Trophoblast cell (in vitro differentiated cells and primary cell): Measurements from ENCODE around the gene B9D1.

Source experiments
- DNase-seq, 2 donors: peaks; one replicate each; pipeline ENCODE4 v3.0.0-alpha.2; 2016
- H2AFZ ChIP-seq: 2 replicates; pipeline ENCODE4 v1.6.1; 2013; ENCODE audit warnings: low read length, moderate library complexity, mild to moderate bottlenecking; ENCODE audit not compliant: insufficient read depth, poor library complexity
- H2AK5ac ChIP-seq: 2 replicates; pipeline ENCODE4 v1.6.1; 2013; ENCODE audit warnings: mild to moderate bottlenecking, low read length
- H2BK120ac ChIP-seq: 2 replicates; pipeline ENCODE4 v1.6.1; 2013; ENCODE audit warnings: low read length, mild to moderate bottlenecking, moderate library complexity; ENCODE audit not compliant: insufficient read depth, poor library complexity
- H2BK12ac ChIP-seq: 2 replicates; pipeline ENCODE4 v1.6.1; 2013; ENCODE audit warnings: mild to moderate bottlenecking, low read length, moderate library complexity
- H2BK5ac ChIP-seq: 2 replicates; pipeline ENCODE4 v1.6.1; 2013; ENCODE audit warnings: low read length, low read depth, moderate library complexity, mild to moderate bottlenecking; ENCODE audit not compliant: poor library complexity
- H3K14ac ChIP-seq: 2 replicates; pipeline ENCODE4 v1.6.1; 2013; ENCODE audit warnings: mild to moderate bottlenecking, low read length
- H3K18ac ChIP-seq: 2 replicates; pipeline ENCODE4 v1.6.1; 2013; ENCODE audit warnings: mild to moderate bottlenecking, low read length
- H3K23ac ChIP-seq: 2 replicates; pipeline ENCODE4 v1.6.1; 2013; ENCODE audit warnings: low read length
- H3K27ac ChIP-seq: 2 replicates; pipeline ENCODE4 v1.5.1; 2013; ENCODE audit warnings: low read depth, mild to moderate bottlenecking, inconsistent platforms, low read length, moderate library complexity
- H3K27me3 ChIP-seq: 2 replicates; pipeline ENCODE4 v1.6.1; 2013; ENCODE audit warnings: inconsistent platforms, mild to moderate bottlenecking, low read length, moderate library complexity; ENCODE audit not compliant: insufficient read depth
- H3K36me3 ChIP-seq, 2 experiments: 1 replicate in 1 of 2; 2 replicates in 1 of 2; pipeline ENCODE4 v1.6.1; 2013; ENCODE audit warnings: low read length in 2 of 2, mild to moderate bottlenecking in 2 of 2, moderate library complexity in 1 of 2; ENCODE audit not compliant: insufficient read depth in 2 of 2, control insufficient read depth in 1 of 2
- H3K4ac ChIP-seq: 2 replicates; pipeline ENCODE4 v1.6.1; 2013; ENCODE audit warnings: low read depth, mild to moderate bottlenecking, low read length, moderate library complexity
- H3K4me1 ChIP-seq, 2 experiments: 1 replicate in 1 of 2; 2 replicates in 1 of 2; pipeline ENCODE4 v1.6.1; 2013; ENCODE audit warnings: low read length in 2 of 2, mild to moderate bottlenecking in 2 of 2, moderate library complexity in 1 of 2; ENCODE audit not compliant: insufficient read depth in 2 of 2, control insufficient read depth in 1 of 2
- H3K4me2 ChIP-seq: 2 replicates; pipeline ENCODE4 v1.6.1; 2013; ENCODE audit warnings: inconsistent platforms, mild to moderate bottlenecking, low read length, moderate library complexity
- H3K4me3 ChIP-seq: 2 replicates; pipeline ENCODE4 v1.5.1; 2013; ENCODE audit warnings: mild to moderate bottlenecking, low read depth, low read length, inconsistent platforms
- H3K79me1 ChIP-seq: one replicate; pipeline ENCODE4 v1.6.1; 2013; ENCODE audit warnings: low read length
- H3K79me2 ChIP-seq: 2 replicates; pipeline ENCODE4 v1.6.1; 2013; ENCODE audit warnings: low read length, mild to moderate bottlenecking; ENCODE audit not compliant: control insufficient read depth, insufficient read depth, poor library complexity
- H3K9ac ChIP-seq: 2 replicates; pipeline ENCODE4 v1.6.1; 2013; ENCODE audit warnings: mild to moderate bottlenecking, low read length
- H3K9me3 ChIP-seq: 2 replicates; pipeline ENCODE4 v1.6.1; 2013; ENCODE audit warnings: low read depth, mild to moderate bottlenecking, control low read depth, inconsistent platforms, low read length; ENCODE audit not compliant: insufficient read depth
- H4K12ac ChIP-seq: 2 replicates; pipeline ENCODE4 v1.6.1; 2013; ENCODE audit warnings: low read depth, mild to moderate bottlenecking, low read length, moderate library complexity
- H4K8ac ChIP-seq: 2 replicates; pipeline ENCODE4 v1.6.1; 2013; ENCODE audit warnings: low read depth, mild to moderate bottlenecking, low read length, moderate library complexity
- H4K91ac ChIP-seq: one replicate; pipeline ENCODE4 v1.6.1; 2013; ENCODE audit warnings: low read depth, mild to moderate bottlenecking, low read length, moderate library complexity
- WGBS: extraction: QIAGEN DNeasy Blood & Tissue Kit; methylation state at CpG from one replicate; pipeline ENCODE4 v1.1.7; 2013; ENCODE audit warnings: missing lambda C conversion rate; ENCODE audit not compliant: insufficient read length, insufficient coverage; ENCODE audit errors: extremely low coverage; 5-methylcytosine and 5-hydroxymethylcytosine counted together

Gene B9D1

DNA sequence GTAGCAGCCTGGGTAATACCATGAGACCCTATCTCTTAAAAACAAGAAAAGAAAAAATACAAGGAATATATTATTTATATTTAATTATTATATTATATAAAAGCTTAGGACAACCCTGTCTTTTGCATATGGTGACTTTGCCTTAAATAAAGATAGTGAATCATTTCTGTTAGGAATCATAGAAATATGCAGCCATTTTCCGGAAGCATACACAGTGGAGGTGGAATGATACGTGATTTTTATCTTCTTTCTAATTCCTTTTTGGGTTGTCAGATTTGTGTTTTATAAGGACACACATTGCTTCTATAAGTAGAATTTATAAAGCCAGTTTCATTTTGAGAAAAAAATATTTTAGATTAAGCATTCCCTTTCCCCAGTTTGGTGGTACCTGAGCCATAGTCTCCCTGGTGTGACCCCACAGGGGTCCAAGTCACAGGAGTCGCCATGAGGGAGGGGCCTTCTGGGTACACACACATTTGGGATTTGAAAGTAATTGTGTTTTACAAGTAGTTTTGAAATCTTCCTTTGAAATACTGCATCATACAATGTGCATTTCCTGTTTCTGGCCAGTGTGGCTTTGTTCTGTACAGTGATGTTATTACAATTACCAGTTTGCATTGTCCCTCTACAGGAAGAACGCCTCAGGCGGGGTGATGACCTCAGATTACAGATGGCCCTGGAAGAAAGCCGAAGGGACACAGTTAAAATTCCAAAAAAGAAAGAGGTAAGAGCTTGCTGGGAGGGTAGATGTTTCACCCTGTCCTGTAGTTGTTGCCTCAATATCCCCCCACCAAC, 50.9 kb downstream of the B9D1 start:
- WGBS = no CpG with 5 or more reads among the region's 6 CpGs
- no peak overlapping the region for H3K4ac ChIP-seq
- no peak overlapping the region for H2BK5ac ChIP-seq
- H3K23ac ChIP-seq = no peak overlapping the region
- peaks cover 2% of the 10 kb centered on the region for H3K79me1 ChIP-seq
- H4K91ac ChIP-seq = no peak overlapping the region
- H3K14ac ChIP-seq = no peak overlapping the region
- no peak overlapping the region for H2BK12ac ChIP-seq
- no peak overlapping the region for H4K12ac ChIP-seq
- H3K9ac ChIP-seq = no peak overlapping the region
- H3K18ac ChIP-seq = no peak overlapping the region
- H3K36me3 ChIP-seq = peaks cover 29 to 35% of the 10 kb centered on the region in 2 experiments
- no peak overlapping the region for H3K4me3 ChIP-seq
- H2AFZ ChIP-seq = no peak overlapping the region
- H3K27me3 ChIP-seq = no peaks in the 10 kb centered on the region
- H3K4me1 ChIP-seq = peaks cover 15 to 18% of the 10 kb centered on the region in 2 experiments
- DNase-seq = peak in 1 of 2 donors; percentile 67
- H3K79me2 ChIP-seq = no peaks in the 10 kb centered on the region
- no peak overlapping the region for H4K8ac ChIP-seq
- H3K27ac ChIP-seq = no peak overlapping the region
- H3K9me3 ChIP-seq = no peaks in the 10 kb centered on the region
- H3K4me2 ChIP-seq = no peak overlapping the region
- no peak overlapping the region for H2AK5ac ChIP-seq
- no peak overlapping the region for H2BK120ac ChIP-seq

DNA sequence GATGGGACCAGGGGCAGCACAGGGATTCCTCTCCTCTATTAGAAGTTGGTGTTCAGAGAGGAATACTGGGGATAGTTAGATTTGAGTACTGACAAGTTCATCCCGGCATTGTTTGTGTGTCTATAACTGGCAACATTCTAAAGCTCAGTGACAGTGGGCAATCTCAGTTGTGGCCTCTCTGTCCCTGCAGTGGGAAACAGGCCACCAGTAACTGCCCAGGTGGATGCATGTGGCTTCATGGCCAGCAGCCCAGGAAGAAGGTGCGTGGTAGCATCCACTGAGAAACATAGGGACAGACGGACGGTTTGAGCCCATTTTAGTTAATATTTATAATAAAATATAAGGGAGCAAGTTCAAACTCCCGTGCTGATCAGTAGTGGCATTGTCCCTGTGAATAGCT, 51.5 kb downstream of the B9D1 start:
- Histone ChIP-seq H3K9ac (no peak overlapping the region), H3K4me2 (no peak overlapping the region), H3K9me3 (no peaks in the 10 kb centered on the region), H4K8ac (no peak overlapping the region), H4K91ac (no peak overlapping the region), H3K79me1 (peaks cover 2% of the 10 kb centered on the region), H2AFZ (no peak overlapping the region), H3K36me3 (peaks cover 31 to 41% of the 10 kb centered on the region in 2 experiments), H3K79me2 (no peaks in the 10 kb centered on the region), H2BK12ac (no peak overlapping the region), H3K4me3 (no peak overlapping the region), H2BK5ac (no peak overlapping the region), H2AK5ac (no peak overlapping the region), H3K4me1 (peaks cover 15 to 18% of the 10 kb centered on the region in 2 experiments), H2BK120ac (no peak overlapping the region), H3K18ac (no peak overlapping the region), H3K14ac (no peak overlapping the region), H3K23ac (no peak overlapping the region), H3K4ac (no peak overlapping the region), H3K27ac (no peak overlapping the region), H3K27me3 (no peaks in the 10 kb centered on the region), H4K12ac (no peak overlapping the region)
- WGBS = no CpG with 5 or more reads among the region's 5 CpGs
- DNase-seq = no peak

DNA sequence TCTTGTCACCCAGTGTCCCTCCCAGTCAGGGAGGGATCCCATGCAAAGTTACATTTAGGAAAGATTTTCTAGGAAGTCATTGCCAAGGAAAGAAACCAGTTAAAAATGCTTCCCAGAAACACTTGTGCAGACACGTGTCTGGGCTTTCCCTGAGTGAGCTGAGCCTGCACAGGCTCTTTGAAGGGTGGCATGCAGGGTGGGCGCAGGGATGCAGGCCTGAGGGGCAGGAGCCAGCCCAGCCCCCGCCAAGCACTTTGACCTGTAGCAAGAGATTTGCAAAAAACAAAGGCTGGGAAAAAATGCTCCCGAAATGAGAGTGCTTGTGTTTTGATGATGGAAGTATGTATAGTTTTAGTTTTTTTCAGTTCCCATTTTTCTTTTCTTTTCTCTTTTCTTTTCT, 52.4 kb downstream of the B9D1 start:
- Histone ChIP-seq H3K4me2 (no peak overlapping the region), H3K4ac (no peak overlapping the region), H3K27ac (no peak overlapping the region), H3K36me3 (peaks cover 32 to 39% of the 10 kb centered on the region in 2 experiments), H3K9me3 (no peaks in the 10 kb centered on the region), H3K79me2 (no peaks in the 10 kb centered on the region), H4K12ac (no peak overlapping the region), H3K4me1 (peaks cover 15 to 18% of the 10 kb centered on the region in 2 experiments), H3K18ac (no peak overlapping the region), H3K27me3 (no peaks in the 10 kb centered on the region), H4K8ac (no peak overlapping the region), H2AK5ac (no peak overlapping the region), H3K23ac (no peak overlapping the region), H2AFZ (no peak overlapping the region), H3K9ac (no peak overlapping the region), H2BK5ac (no peak overlapping the region), H3K79me1 (peaks cover 2% of the 10 kb centered on the region), H3K14ac (no peak overlapping the region), H4K91ac (no peak overlapping the region), H2BK12ac (no peak overlapping the region), H3K4me3 (no peak overlapping the region), H2BK120ac (no peak overlapping the region)
- WGBS = no CpG with 5 or more reads among the region's 4 CpGs
- DNase-seq = no peak

DNA sequence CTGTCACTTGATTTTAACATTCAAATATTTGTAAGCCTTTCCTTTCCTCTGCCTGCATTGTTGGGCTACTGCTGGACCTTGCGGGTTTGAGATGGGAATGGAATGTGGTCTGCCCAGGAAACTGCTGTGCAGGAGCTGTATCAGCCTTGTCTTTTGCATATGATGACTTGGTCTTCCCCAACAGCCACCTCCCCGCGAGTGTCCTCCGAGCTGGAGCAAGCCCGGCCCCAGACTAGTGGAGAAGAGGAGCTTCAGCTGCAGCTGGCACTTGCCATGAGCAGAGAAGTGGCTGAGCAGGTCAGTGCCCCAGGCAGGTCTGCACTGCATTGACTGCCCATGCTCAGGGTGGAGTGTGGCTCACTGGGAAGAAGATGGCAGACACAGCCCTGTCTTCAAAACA, 52.8 kb downstream of the B9D1 start:
- Histone ChIP-seq H2AFZ (no peak overlapping the region), H3K9ac (no peak overlapping the region), H4K91ac (no peak overlapping the region), H3K27me3 (no peaks in the 10 kb centered on the region), H3K4me1 (peaks cover 15 to 18% of the 10 kb centered on the region in 2 experiments), H2BK12ac (no peak overlapping the region), H3K36me3 (peaks cover 32 to 37% of the 10 kb centered on the region in 2 experiments), H4K12ac (no peak overlapping the region), H3K27ac (no peak overlapping the region), H3K79me2 (no peaks in the 10 kb centered on the region), H3K4ac (no peak overlapping the region), H3K18ac (no peak overlapping the region), H3K79me1 (peaks cover 2% of the 10 kb centered on the region), H2BK120ac (no peak overlapping the region), H3K4me2 (peak overlapping the region; percentile 37), H3K23ac (no peak overlapping the region), H2BK5ac (no peak overlapping the region), H2AK5ac (no peak overlapping the region), H3K14ac (no peak overlapping the region), H3K9me3 (no peaks in the 10 kb centered on the region), H3K4me3 (no peak overlapping the region), H4K8ac (no peak overlapping the region)
- no CpG with 5 or more reads among the region's 5 CpGs for WGBS
- peak; percentile 69 to 76 for DNase-seq
